SK-N-SH (cell line): ENCODE results near the gene CAPN7. TPM values are rescaled to one million over a fixed set of nuclear protein-coding genes. Genes with fewer than 3 reads are reported as not detected.

ENCODE experiments used
- CTCF ChIA-PET: fragments of 300-600, 350-600 bp; formaldehyde crosslinking; extraction: SDS; loops from one replicate; lab custom pipeline; 2021; lab: Yijun Ruan, JAX
- POLR2A ChIA-PET: fragments of 350-600 bp; sonication (Branson Sonifier 250); formaldehyde crosslinking; extraction: SDS; loops from one replicate; lab custom pipeline; 2020; ENCODE audit warnings: antibody characterized with exemption, inconsistent platforms; lab: Yijun Ruan, JAX
- DNase-seq: peaks from one replicate; pipeline ENCODE4 v3.0.0; 2012
- H2AFZ ChIP-seq: fragments of 200-600 bp; sonication (generic); 2 replicates; pipeline ENCODE4 v1.8.1; 2016; ENCODE audit warnings: antibody characterized with exemption, mild to moderate bottlenecking, low read depth
- H3F3A ChIP-seq: fragments of 200-600 bp; sonication (generic); replicated peaks from 2 replicates; pipeline ENCODE3; 2016; ENCODE audit warnings: antibody characterized with exemption, mild to moderate bottlenecking; ENCODE audit not compliant: insufficient read depth
- H3K27ac ChIP-seq, 2 experiments: fragments of 200-500 bp in 1 of 2; fragments of 200-600 bp in 1 of 2; sonication (Bioruptor generic) in 1 of 2; sonication (generic), shearing (Covaris generic) in 1 of 2; 2 replicates each; pipeline versions ENCODE4 v1.5.1 to v1.6.1; 2014 to 2016; ENCODE audit warnings: low read depth in 2 of 2, inconsistent platforms in 1 of 2, low read length in 1 of 2, mild to moderate bottlenecking in 1 of 2, mixed read lengths in 1 of 2
- H3K27me3 ChIP-seq: fragments of 200-600 bp; sonication (generic), shearing (Covaris generic); 2 replicates; pipeline ENCODE4 v1.6.1; 2016; ENCODE audit warnings: mixed run types; ENCODE audit not compliant: insufficient read depth
- H3K36me3 ChIP-seq, 2 experiments: fragments of 200-500 bp in 1 of 2; fragments of 200-600 bp in 1 of 2; sonication (Bioruptor generic) in 1 of 2; sonication (generic) in 1 of 2; replicated peaks in 1 of 2; 2 replicates each; pipeline versions ENCODE3 to v1.5.1; 2014 to 2016; ENCODE audit warnings: low read length in 1 of 2, mild to moderate bottlenecking in 1 of 2; ENCODE audit not compliant: insufficient read depth in 2 of 2, control insufficient read depth in 1 of 2
- H3K4me1 ChIP-seq, 2 experiments: fragments of 200-500 bp in 1 of 2; fragments of 200-600 bp in 1 of 2; sonication (Bioruptor generic) in 1 of 2; sonication (generic), shearing (Covaris generic) in 1 of 2; 2 replicates each; pipeline versions ENCODE4 v1.5.1 to v1.6.1; 2014 to 2016; ENCODE audit warnings: low read depth in 1 of 2, low read length in 1 of 2, mixed run types in 1 of 2; ENCODE audit not compliant: insufficient read depth in 2 of 2, control insufficient read depth in 1 of 2
- H3K4me2 ChIP-seq: fragments of 200-600 bp; sonication (generic), shearing (Covaris generic); 2 replicates; pipeline ENCODE4 v1.6.1; 2017; ENCODE audit warnings: mixed run types
- H3K4me3 ChIP-seq, 2 experiments: fragments of 200-500 bp in 1 of 2; fragments of 200-600 bp in 1 of 2; sonication (Bioruptor generic) in 1 of 2; sonication (generic), shearing (Covaris generic) in 1 of 2; 2 replicates each; pipeline versions ENCODE4 v1.5.1 to v1.8.1; 2014 to 2016; ENCODE audit warnings: low read depth in 2 of 2, inconsistent platforms in 1 of 2, low read length in 1 of 2, mild to moderate bottlenecking in 1 of 2, mixed read lengths in 1 of 2, moderate library complexity in 1 of 2
- H3K79me2 ChIP-seq: fragments of 200-600 bp; sonication (generic); 2 replicates; pipeline ENCODE4 v1.8.1; 2017; ENCODE audit warnings: mild to moderate bottlenecking; ENCODE audit not compliant: insufficient read depth
- H3K9ac ChIP-seq: fragments of 200-600 bp; sonication (generic); 2 replicates; pipeline ENCODE4 v1.6.1; 2017; ENCODE audit warnings: mixed run types
- H3K9me2 ChIP-seq: fragments of 200-600 bp; sonication (generic); 2 replicates; pipeline ENCODE4 v1.6.1; 2017; ENCODE audit warnings: mixed run types
- H3K9me3 ChIP-seq: fragments of 200-600 bp; sonication (generic); 2 replicates; pipeline ENCODE4 v1.6.1; 2017; ENCODE audit warnings: mixed run types, mild to moderate bottlenecking, moderate library complexity
- H4K20me1 ChIP-seq: fragments of 200-600 bp; sonication (generic); 2 replicates; pipeline ENCODE4 v1.6.1; 2017; ENCODE audit warnings: mild to moderate bottlenecking, mixed run types; ENCODE audit not compliant: insufficient read depth
- CHD2 ChIP-seq: fragments of 150-350 bp; IDR thresholded peaks from 2 replicates; pipeline ENCODE4 v1.6.1; 2018; ENCODE audit warnings: low read length; ENCODE audit not compliant: partially characterized antibody
- CTCF ChIP-seq: fragments of 200-600 bp; sonication (generic); IDR thresholded peaks from 2 replicates; pipeline ENCODE4 v1.6.1; 2017; ENCODE audit warnings: antibody characterized with exemption, mild to moderate bottlenecking, moderate library complexity
- ELF1 ChIP-seq: IDR thresholded peaks from 2 replicates; pipeline ENCODE4 v1.4.0; 2012
- FOSL2 ChIP-seq: IDR thresholded peaks from 2 replicates; pipeline ENCODE4 v1.4.0; 2012; ENCODE audit warnings: low read depth, mild to moderate bottlenecking, moderate library complexity, borderline replicate concordance
- FOXJ3 ChIP-seq: sonication (generic); formaldehyde crosslinking; IDR thresholded peaks from 2 replicates; pipeline ENCODE4 v1.5.1; 2020; ENCODE audit warnings: mild to moderate bottlenecking, missing genetic modification reagents
- FOXM1 ChIP-seq: IDR thresholded peaks from 2 replicates; pipeline ENCODE4 v1.4.0; 2012; ENCODE audit warnings: low read depth, mild to moderate bottlenecking
- GATA2 ChIP-seq: sonication (generic); formaldehyde crosslinking; IDR thresholded peaks from 2 replicates; pipeline ENCODE4 v1.5.0; 2020; ENCODE audit warnings: mild to moderate bottlenecking, missing genetic modification reagents
- POLR2AphosphoS5 ChIP-seq: IDR thresholded peaks from 2 replicates; pipeline ENCODE4 v1.6.1; 2012; ENCODE audit warnings: low read depth, low read length
- RAD21 ChIP-seq: IDR thresholded peaks from 2 replicates; pipeline ENCODE4 v1.6.1; 2012; ENCODE audit warnings: mild to moderate bottlenecking, low read length
- RCOR1 ChIP-seq: fragments of 150-350 bp; IDR thresholded peaks from 2 replicates; pipeline ENCODE4 v1.6.1; 2017; ENCODE audit warnings: antibody characterized with exemption, low read length
- REST ChIP-seq: IDR thresholded peaks from 2 replicates; pipeline ENCODE4 v1.6.1; 2012; ENCODE audit warnings: mild to moderate bottlenecking, low read depth, low read length, moderate library complexity
- SIN3A ChIP-seq: IDR thresholded peaks from 2 replicates; pipeline ENCODE4 v1.6.1; 2012; ENCODE audit warnings: low read depth, mild to moderate bottlenecking, low read length, moderate library complexity, borderline replicate concordance
- SMC3 ChIP-seq: IDR thresholded peaks from 2 replicates; pipeline ENCODE4 v1.6.1; 2012; ENCODE audit warnings: low read depth, low read length, improper control_type of control experiment
- TAF1 ChIP-seq: IDR thresholded peaks from 2 replicates; pipeline ENCODE4 v1.6.1; 2012; ENCODE audit warnings: low read depth, mild to moderate bottlenecking, low read length, moderate library complexity, borderline replicate concordance
- USF1 ChIP-seq: IDR thresholded peaks from 2 replicates; pipeline ENCODE4 v1.4.0; 2012; ENCODE audit warnings: low read depth, borderline replicate concordance
- ZBTB33 ChIP-seq: IDR thresholded peaks from 2 replicates; pipeline ENCODE4 v1.4.0; 2012; ENCODE audit warnings: low read depth, borderline replicate concordance
- WGBS: methylation state at CpG from one replicate; pipeline ENCODE4 v1.1.6; 2017; ENCODE audit warnings: low lambda C conversion rate; 5-methylcytosine and 5-hydroxymethylcytosine counted together
- polyA plus RNA-seq, 3 experiments: library from polyadenylated mRNA; depleted of rRNA; stranded (reverse); fragments of >200 nt; gene quantifications; 2 replicates each; pipeline ENCODE4 v1.2.3, GENCODE V29; 2012

The CAPN7 gene
- polyA plus RNA-seq, 1 of the 3 experiments (the other 2 are of a cell fraction): 7.3 TPM

- H2AFZ ChIP-seq: no peak overlapping the region
- H4K20me1 ChIP-seq: no peaks in the 10 kb centered on the region
- H3K4me1 ChIP-seq: no peaks in the 10 kb centered on the region
- no peaks in the 10 kb centered on the region for H3K36me3 ChIP-seq
- WGBS: 46% methylated on average over 6 of the region's 6 CpGs
- H3K27me3 ChIP-seq: peaks cover 6% of the 10 kb centered on the region; the same call in 1 of the 2 replicates
- no peak overlapping the region for H3K4me3 ChIP-seq
- ChIA-PET POLR2A (no interaction called here), CTCF (interaction anchor here (0.6 to 5.5 kb wide), 7 partner anchors 16 to 632 kb away, joined by 3 to 20 read pairs (median 3); no protein-coding TSS in a partner anchor)
- no peak overlapping the region for H3K27ac ChIP-seq
- H3K9ac ChIP-seq: no peak overlapping the region
- no peak overlapping the region for H3K4me2 ChIP-seq
- H3K9me2 ChIP-seq: no peaks in the 10 kb centered on the region
- no peak for DNase-seq
- H3K79me2 ChIP-seq: no peaks in the 10 kb centered on the region
- H3K9me3 ChIP-seq: no peaks in the 10 kb centered on the region
- H3F3A ChIP-seq: no peaks in the 10 kb centered on the region
- TF ChIP-seq RAD21 (no peak), SIN3A (no peak), ELF1 (no peak), CTCF (no peak), GATA2 (no peak)
Observed at GRCh38 chr3:15180042-15180611, 25.9 kb upstream of the CAPN7 start.

- H3K4me2 ChIP-seq: no peak overlapping the region
- POLR2A ChIA-PET: interaction anchor here (0.6 kb wide), 1 partner anchor 1645 kb away, joined by 3 read pairs; no protein-coding TSS in a partner anchor
- H3K4me3 ChIP-seq: no peak overlapping the region
- no peaks in the 10 kb centered on the region for H3K36me3 ChIP-seq
- H2AFZ ChIP-seq: no peak overlapping the region
- no peaks in the 10 kb centered on the region for H4K20me1 ChIP-seq
- no peaks in the 10 kb centered on the region for H3K9me3 ChIP-seq
- DNase-seq: no peak
- no peaks in the 10 kb centered on the region for H3K79me2 ChIP-seq
- no peak overlapping the region for H3K27ac ChIP-seq
- CTCF ChIA-PET: interaction anchor here (5.5 kb wide), 1 partner anchor 21 kb away, joined by 20 read pairs; no protein-coding TSS in a partner anchor
- H3K4me1 ChIP-seq: no peaks in the 10 kb centered on the region
- no peak overlapping the region for H3K9ac ChIP-seq
- H3F3A ChIP-seq: no peaks in the 10 kb centered on the region
- peaks cover 6% of the 10 kb centered on the region; the same call in 1 of the 2 replicates for H3K27me3 ChIP-seq
- 20% methylated on average over 1 of the region's 1 CpG for WGBS
- H3K9me2 ChIP-seq: no peaks in the 10 kb centered on the region
- TF ChIP-seq REST (no peak), CTCF (no peak), SMC3 (no peak), GATA2 (no peak), USF1 (no peak), FOXJ3 (CRISPR knock-in tag) (no peak), ZBTB33 (no peak), CHD2 (no peak), TAF1 (no peak), RCOR1 (no peak), FOXM1 (no peak), POLR2AphosphoS5 (no peak), FOSL2 (no peak)
Observed at GRCh38 chr3:15181511-15181910, 24.5 kb upstream of the CAPN7 start.
